ENCODE results near the gene FAM83E. TPM values are rescaled to one million over a fixed set of nuclear protein-coding genes. Genes with fewer than 3 reads are reported as not detected.

Gene FAM83E
- total and polyA plus RNA-seq, 2 donors (not counting 1 experiment from before 2014, with no cell fraction given): 0.15 to 4.1 TPM

- peaks cover 31 to 32% of the 10 kb centered on the region in 2 donors for H3K4me1 ChIP-seq (ENCODE audit: control insufficient read depth in 2 of 2, insufficient read depth in 2 of 2, low read length in 2 of 2)
- H3K4me3 ChIP-seq (ENCODE audit: control extremely low read depth in 1 of 5, extremely low read depth in 1 of 5, insufficient read depth in 1 of 5, low read depth in 2 of 5, low read length in 4 of 5): peak overlapping the region; percentile 54 to 79 (median 71)
- DNase-seq (peak; percentile 64), ATAC-seq (ENCODE audit: low read depth) (no peak)
- peak overlapping the region; percentile 71 for H3K9ac ChIP-seq (ENCODE audit: low read length)
- intact Hi-C loops (cut with micrococcal nuclease): loop anchor here (1.0 to 10.0 kb wide), 8 partner anchors 7 to 1367 kb away; partner anchors contain the start of genes C19orf73, CA11, CYTH2 and EMP3
- peaks cover 27% of the 10 kb centered on the region for H4K20me1 ChIP-seq (ENCODE audit: control insufficient read depth, insufficient read depth, low read length, poor library complexity, severe bottlenecking)
- Mint-ChIP-seq H3K4me3 (peak overlapping the region; percentile 96), H3K27me3 (no peaks in the 10 kb centered on the region), H3K4me1 (peaks cover 47% of the 10 kb centered on the region), H3K27ac (peak overlapping the region; percentile 100), H3K9me3 (ENCODE audit: insufficient read depth) (peaks cover 4% of the 10 kb centered on the region)
- H3K27ac ChIP-seq (ENCODE audit: low read length in 2 of 2): peak overlapping the region; percentile 89 to 94
- TF ChIP-seq CTCF (IDR thresholded peaks at IDR 0.05) (no peak), EZH2 (IDR thresholded peaks at IDR 0.05; ENCODE audit: borderline replicate concordance, insufficient read depth, low read depth, low read length, poor library complexity, severe bottlenecking) (no peak)
- peaks cover 54% of the 10 kb centered on the region for H3K79me2 ChIP-seq (ENCODE audit: control insufficient read depth, insufficient read depth, low read length)
- H3K4me2 ChIP-seq (replicated peaks; ENCODE audit: low read depth, low read length, poor library complexity, severe bottlenecking): peak overlapping the region; percentile 80
- no peaks in the 10 kb centered on the region for H3K27me3 ChIP-seq (replicated peaks in 1 of 4; ENCODE audit: control extremely low read depth in 1 of 4, control insufficient read depth in 3 of 4, insufficient read depth in 4 of 4, low read length in 3 of 4)
- H2AFZ ChIP-seq (ENCODE audit: insufficient read depth, low read depth, low read length, poor library complexity, severe bottlenecking): peak overlapping the region; percentile 76
- WGBS (ENCODE audit: insufficient coverage): 97% methylated on average over 12 of the region's 16 CpGs
- peaks cover 0 to 5% (median 0%) of the 10 kb centered on the region in 3 donors for H3K9me3 ChIP-seq (ENCODE audit: control extremely low read depth in 1 of 3, control insufficient read depth in 2 of 3, insufficient read depth in 1 of 3, low read length in 2 of 3)
- ChIA-PET POLR2A (interaction anchor here (1.3 to 3.1 kb wide), 2 partner anchors 10 to 20 kb away, joined by 12 to 23 read pairs; partner anchors contain the start of genes RPL18 and SPHK2), CTCF (interaction anchor here (0.6 kb wide), 1 partner anchor 288 kb away, joined by 3 read pairs; no protein-coding TSS in a partner anchor)
- no peaks in the 10 kb centered on the region for H3K36me3 ChIP-seq (replicated peaks in 1 of 2; ENCODE audit: control extremely low read depth in 1 of 2, control insufficient read depth in 1 of 2, extremely low read depth in 1 of 2, insufficient read depth in 2 of 2, low read length in 1 of 2)
These were observed 24.0 kb upstream of the FAM83E start for GRCh38 chr19:48638831-48639381.

Measured in B cell (primary cell).